Measurements from ENCODE around the gene TPMT. TPM values are rescaled to one million over a fixed set of nuclear protein-coding genes. Genes with fewer than 3 reads are reported as not detected.
A peak's percentile ranks its signal among the peaks of the same experiment; 100 is the strongest.
"Not testable (repeated sequence)": the region's sequence is repeated elsewhere in the genome, so short reads cannot be mapped to it uniquely, and the experiment has no call there.

The TPMT gene
- total and polyA plus RNA-seq, 4 donors, result 6.5 to 24.9 (median 9.9) TPM

GRCh38 chr6:18183766-18184165 lies 28.9 kb upstream of the TPMT start:
- WGBS, 2 donors, result 32 to 33% methylated on average over 4 of the region's 4 CpGs
- ATAC-seq (ENCODE audit: low FRiP score), result no peak
- Histone ChIP-seq H3K4me3 (ENCODE audit: low read length in 2 of 2) (no peak overlapping the region), H3K36me3 (ENCODE audit: control insufficient read depth in 1 of 2, insufficient read depth in 2 of 2, low read length in 1 of 2) (peaks cover 0 to 2% of the 10 kb centered on the region in 2 donors), H3K27me3 (ENCODE audit: control insufficient read depth in 1 of 2, insufficient read depth in 2 of 2, low read length in 1 of 2) (no peaks in the 10 kb centered on the region), H3K4me1 (ENCODE audit: control insufficient read depth in 1 of 2, insufficient read depth in 2 of 2, low read length in 2 of 2) (no peaks in the 10 kb centered on the region), H3K27ac (ENCODE audit: low read depth in 1 of 2, low read length in 2 of 2) (no peak overlapping the region), H3K9me3 (ENCODE audit: control insufficient read depth, low read length) (no peaks in the 10 kb centered on the region)
- intact Hi-C loops (cut with DNase I), result no loop called here
- no peak for DNase-seq

- intact Hi-C loops (cut with DNase I), result no loop called here
- Histone ChIP-seq H3K27me3 (ENCODE audit: control insufficient read depth in 1 of 2, insufficient read depth in 2 of 2, low read length in 1 of 2) (no peaks in the 10 kb centered on the region), H3K4me1 (ENCODE audit: control insufficient read depth in 1 of 2, insufficient read depth in 2 of 2, low read length in 2 of 2) (no peaks in the 10 kb centered on the region), H3K36me3 (ENCODE audit: control insufficient read depth in 1 of 2, insufficient read depth in 2 of 2, low read length in 1 of 2) (peaks cover 0 to 2% of the 10 kb centered on the region in 2 donors), H3K9me3 (ENCODE audit: control insufficient read depth, low read length) (no peaks in the 10 kb centered on the region), H3K27ac (ENCODE audit: low read depth in 1 of 2, low read length in 2 of 2) (no peak overlapping the region), H3K4me3 (ENCODE audit: low read length in 2 of 2) (no peak overlapping the region)
- DNase-seq (no peak), ATAC-seq (ENCODE audit: low FRiP score) (no peak)
- WGBS, 2 donors, result 72 to 85% methylated on average over 4 of the region's 4 CpGs
Measured at GRCh38 chr6:18182568-18182967, 27.7 kb upstream of the TPMT start.

- no peak for ATAC-seq (ENCODE audit: low FRiP score)
Measured at GRCh38 chr6:18179770-18180356, 25.0 kb upstream of the TPMT start.

GRCh38 chr6:18178960-18179615 lies 24.2 kb upstream of the TPMT start:
- Histone ChIP-seq H3K4me1 (ENCODE audit: control insufficient read depth in 1 of 2, insufficient read depth in 2 of 2, low read length in 2 of 2) (no peaks in the 10 kb centered on the region), H3K27me3 (ENCODE audit: control insufficient read depth in 1 of 2, insufficient read depth in 2 of 2, low read length in 1 of 2) (no peaks in the 10 kb centered on the region), H3K9me3 (ENCODE audit: control insufficient read depth, low read length) (no peaks in the 10 kb centered on the region), H3K4me3 (ENCODE audit: low read length in 2 of 2) (no peak overlapping the region), H3K27ac (ENCODE audit: low read depth in 1 of 2, low read length in 2 of 2) (no peak overlapping the region), H3K36me3 (ENCODE audit: control insufficient read depth in 1 of 2, insufficient read depth in 2 of 2, low read length in 1 of 2) (no peaks in the 10 kb centered on the region)
- no peak for ATAC-seq (ENCODE audit: low FRiP score)
- DNase-seq, result no peak
- intact Hi-C loops (cut with DNase I), result no loop called here
- WGBS, 2 donors, result 42 to 63% methylated on average over 3 of the region's 3 CpGs

More at GRCh38 chr6:18179770-18180356, 25.0 kb upstream of the TPMT start:
- WGBS, 2 donors, result 83 to 86% methylated on average over 5 of the region's 5 CpGs
- H3K27ac ChIP-seq (ENCODE audit: low read depth in 1 of 2, low read length in 2 of 2), result no peak overlapping the region
- no peaks in the 10 kb centered on the region for H3K36me3 ChIP-seq (ENCODE audit: control insufficient read depth in 1 of 2, insufficient read depth in 2 of 2, low read length in 1 of 2)
- intact Hi-C loops (cut with DNase I), result no loop called here
- no peaks in the 10 kb centered on the region for H3K4me1 ChIP-seq (ENCODE audit: control insufficient read depth in 1 of 2, insufficient read depth in 2 of 2, low read length in 2 of 2)
- H3K27me3 ChIP-seq (ENCODE audit: control insufficient read depth in 1 of 2, insufficient read depth in 2 of 2, low read length in 1 of 2), result no peaks in the 10 kb centered on the region
- H3K9me3 ChIP-seq (ENCODE audit: control insufficient read depth, low read length), result no peaks in the 10 kb centered on the region
- no peak overlapping the region for H3K4me3 ChIP-seq (ENCODE audit: low read length in 2 of 2)
- peak in 1 of 2 donors; percentile 60 for DNase-seq

- Histone ChIP-seq H3K36me3 (ENCODE audit: control insufficient read depth in 1 of 2, insufficient read depth in 2 of 2, low read length in 1 of 2) (no peaks in the 10 kb centered on the region), H3K27me3 (ENCODE audit: control insufficient read depth in 1 of 2, insufficient read depth in 2 of 2, low read length in 1 of 2) (no peaks in the 10 kb centered on the region), H3K27ac (ENCODE audit: low read depth in 1 of 2, low read length in 2 of 2) (no peak overlapping the region), H3K9me3 (ENCODE audit: control insufficient read depth, low read length) (no peaks in the 10 kb centered on the region), H3K4me3 (ENCODE audit: low read length in 2 of 2) (no peak overlapping the region), H3K4me1 (ENCODE audit: control insufficient read depth in 1 of 2, insufficient read depth in 2 of 2, low read length in 2 of 2) (no peaks in the 10 kb centered on the region)
- DNase-seq, result no peak
- intact Hi-C loops (cut with DNase I), result no loop called here
- ATAC-seq (ENCODE audit: low FRiP score), result no peak
- 98% methylated on average over 4 of the region's 4 CpGs for WGBS, 2 donors
Measured at GRCh38 chr6:18177286-18177965, 22.5 kb upstream of the TPMT start.

GRCh38 chr6:18176198-18176597 lies 21.3 kb upstream of the TPMT start:
- H3K4me1 ChIP-seq (ENCODE audit: control insufficient read depth in 1 of 2, insufficient read depth in 2 of 2, low read length in 2 of 2); intact Hi-C loops (cut with DNase I); H3K4me3 ChIP-seq (ENCODE audit: low read length in 2 of 2); ATAC-seq (ENCODE audit: low FRiP score); H3K9me3 ChIP-seq (ENCODE audit: control insufficient read depth, low read length); H3K27ac ChIP-seq (ENCODE audit: low read depth in 1 of 2, low read length in 2 of 2); H3K27me3 ChIP-seq (ENCODE audit: control insufficient read depth in 1 of 2, insufficient read depth in 2 of 2, low read length in 1 of 2); H3K36me3 ChIP-seq (ENCODE audit: control insufficient read depth in 1 of 2, insufficient read depth in 2 of 2, low read length in 1 of 2); DNase-seq: not testable (repeated sequence)
- 91 to 95% methylated on average over 4 of the region's 4 CpGs for WGBS, 2 donors

GRCh38 chr6:18171871-18172270 lies 17.0 kb upstream of the TPMT start:
- H3K4me3 ChIP-seq (ENCODE audit: low read length in 2 of 2), result no peak overlapping the region
- DNase-seq (no peak), ATAC-seq (ENCODE audit: low FRiP score) (no peak)
- H3K27ac ChIP-seq (ENCODE audit: low read depth in 1 of 2, low read length in 2 of 2), result no peak overlapping the region
- intact Hi-C loops (cut with DNase I), result no loop called here
- H3K27me3 ChIP-seq (ENCODE audit: control insufficient read depth in 1 of 2, insufficient read depth in 2 of 2, low read length in 1 of 2), result no peaks in the 10 kb centered on the region
- no peaks in the 10 kb centered on the region for H3K9me3 ChIP-seq (ENCODE audit: control insufficient read depth, low read length)
- H3K4me1 ChIP-seq (ENCODE audit: control insufficient read depth in 1 of 2, insufficient read depth in 2 of 2, low read length in 2 of 2), result no peaks in the 10 kb centered on the region
- 90% methylated on average over 7 of the region's 7 CpGs for WGBS, 2 donors
- peaks cover 0 to 5% of the 10 kb centered on the region in 2 donors for H3K36me3 ChIP-seq (ENCODE audit: control insufficient read depth in 1 of 2, insufficient read depth in 2 of 2, low read length in 1 of 2)

- WGBS, 2 donors, result 99% methylated on average over 3 of the region's 3 CpGs
- Histone ChIP-seq H3K4me1 (ENCODE audit: control insufficient read depth in 1 of 2, insufficient read depth in 2 of 2, low read length in 2 of 2) (no peaks in the 10 kb centered on the region), H3K36me3 (ENCODE audit: control insufficient read depth in 1 of 2, insufficient read depth in 2 of 2, low read length in 1 of 2) (peaks cover 0 to 7% of the 10 kb centered on the region in 2 donors), H3K9me3 (ENCODE audit: control insufficient read depth, low read length) (no peaks in the 10 kb centered on the region), H3K27me3 (ENCODE audit: control insufficient read depth in 1 of 2, insufficient read depth in 2 of 2, low read length in 1 of 2) (no peaks in the 10 kb centered on the region), H3K4me3 (ENCODE audit: low read length in 2 of 2) (no peak overlapping the region), H3K27ac (ENCODE audit: low read depth in 1 of 2, low read length in 2 of 2) (no peak overlapping the region)
- intact Hi-C loops (cut with DNase I), result no loop called here
- ATAC-seq (ENCODE audit: low FRiP score) (no peak), DNase-seq (no peak)
Measured at GRCh38 chr6:18168264-18168663, 13.4 kb upstream of the TPMT start.

Data from aorta (tissue), 5 donors.